C4-2B (cell line): ENCODE measurements around the gene DLK2.

Source experiments
- ZFX ChIP-seq: fragments of 450-650 bp; IDR thresholded peaks from 2 replicates; pipeline ENCODE4 v1.6.1; 2017
- TF ChIP-seq, protein P1 (sequence below): fragments of 450-650 bp; conservative IDR thresholded peaks from 2 replicates; pipeline ENCODE4 v1.5.1; 2017; ENCODE audit warnings: mild to moderate bottlenecking

DNA sequence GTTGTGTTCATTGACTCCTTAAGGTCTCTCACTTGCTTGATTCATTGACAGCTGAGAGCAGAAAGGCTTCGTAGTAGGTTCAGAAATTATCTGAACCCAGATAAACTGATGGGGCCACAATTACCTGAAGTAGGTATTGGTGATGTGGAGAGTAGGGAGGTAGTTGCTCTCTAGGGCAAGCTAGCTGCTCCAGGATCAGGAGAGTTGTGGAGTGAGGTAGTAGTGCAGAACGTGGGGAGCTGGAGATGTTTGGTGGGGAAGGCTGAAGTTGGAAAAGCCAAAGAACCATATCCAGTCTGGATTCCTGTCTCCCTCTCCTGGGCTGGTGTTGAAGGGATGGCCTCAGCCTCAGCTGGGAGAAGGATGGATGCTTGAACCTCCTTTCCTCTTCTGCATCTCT lies 37.9 kb upstream of the DLK2 start:
- TF ChIP-seq, protein P1, sequence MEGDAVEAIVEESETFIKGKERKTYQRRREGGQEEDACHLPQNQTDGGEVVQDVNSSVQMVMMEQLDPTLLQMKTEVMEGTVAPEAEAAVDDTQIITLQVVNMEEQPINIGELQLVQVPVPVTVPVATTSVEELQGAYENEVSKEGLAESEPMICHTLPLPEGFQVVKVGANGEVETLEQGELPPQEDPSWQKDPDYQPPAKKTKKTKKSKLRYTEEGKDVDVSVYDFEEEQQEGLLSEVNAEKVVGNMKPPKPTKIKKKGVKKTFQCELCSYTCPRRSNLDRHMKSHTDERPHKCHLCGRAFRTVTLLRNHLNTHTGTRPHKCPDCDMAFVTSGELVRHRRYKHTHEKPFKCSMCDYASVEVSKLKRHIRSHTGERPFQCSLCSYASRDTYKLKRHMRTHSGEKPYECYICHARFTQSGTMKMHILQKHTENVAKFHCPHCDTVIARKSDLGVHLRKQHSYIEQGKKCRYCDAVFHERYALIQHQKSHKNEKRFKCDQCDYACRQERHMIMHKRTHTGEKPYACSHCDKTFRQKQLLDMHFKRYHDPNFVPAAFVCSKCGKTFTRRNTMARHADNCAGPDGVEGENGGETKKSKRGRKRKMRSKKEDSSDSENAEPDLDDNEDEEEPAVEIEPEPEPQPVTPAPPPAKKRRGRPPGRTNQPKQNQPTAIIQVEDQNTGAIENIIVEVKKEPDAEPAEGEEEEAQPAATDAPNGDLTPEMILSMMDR = no peak
- TF ChIP-seq ZFX = no peak
